ENCODE results near the gene ZNF107.

- TF ChIP-seq TAF1 (IDR thresholded peaks at IDR 0.05; ENCODE audit: borderline replicate concordance, insufficient read depth, low read length) (no peak), POLR2AphosphoS5 (IDR thresholded peaks at IDR 0.05; ENCODE audit: low read depth, low read length) (no peak), FOXP2 (optimal IDR thresholded peaks at IDR 0.05; ENCODE audit: borderline replicate concordance, extremely low read depth, extremely low read length, insufficient read depth) (no peak)
Measured at GRCh38 chr7:64619705-64620104, 46.2 kb upstream of the ZNF107 start.

All from PFSK-1 (cell line).